Activated T-cell treated with anti-CD3 and anti-CD28 coated beads, Interleukin-2, amount 50 U/mL, for 24 hours (primary cell): ENCODE measurements around the gene CABP7.
"Not testable (repeated sequence)": the region's sequence is repeated elsewhere in the genome, so short reads cannot be mapped to it uniquely, and the experiment has no call there.

Experiments used
- DNase-seq: peaks from one replicate; pipeline ENCODE4 v3.0.0-alpha.2; 2020
- H3K27ac Mint-ChIP-seq: 2 replicates; pipeline ENCODE4 v1.8.0; 2020; ENCODE audit warnings: mild to moderate bottlenecking, mixed read lengths
- H3K27me3 Mint-ChIP-seq: 2 replicates; pipeline ENCODE4 v1.8.0; 2020; ENCODE audit warnings: mixed read lengths
- H3K36me3 Mint-ChIP-seq: 2 replicates; pipeline ENCODE4 v1.8.0; 2020; ENCODE audit warnings: low read depth, mixed read lengths
- H3K4me1 Mint-ChIP-seq: 2 replicates; pipeline ENCODE4 v1.8.0; 2020; ENCODE audit warnings: low read depth, mixed read lengths
- H3K4me3 Mint-ChIP-seq: 2 replicates; pipeline ENCODE4 v1.8.0; 2020; ENCODE audit warnings: mild to moderate bottlenecking, moderate library complexity, mixed read lengths
- H3K9me3 Mint-ChIP-seq: 2 replicates; pipeline ENCODE4 v1.8.0; 2020; ENCODE audit warnings: mixed read lengths

Gene CABP7

DNA sequence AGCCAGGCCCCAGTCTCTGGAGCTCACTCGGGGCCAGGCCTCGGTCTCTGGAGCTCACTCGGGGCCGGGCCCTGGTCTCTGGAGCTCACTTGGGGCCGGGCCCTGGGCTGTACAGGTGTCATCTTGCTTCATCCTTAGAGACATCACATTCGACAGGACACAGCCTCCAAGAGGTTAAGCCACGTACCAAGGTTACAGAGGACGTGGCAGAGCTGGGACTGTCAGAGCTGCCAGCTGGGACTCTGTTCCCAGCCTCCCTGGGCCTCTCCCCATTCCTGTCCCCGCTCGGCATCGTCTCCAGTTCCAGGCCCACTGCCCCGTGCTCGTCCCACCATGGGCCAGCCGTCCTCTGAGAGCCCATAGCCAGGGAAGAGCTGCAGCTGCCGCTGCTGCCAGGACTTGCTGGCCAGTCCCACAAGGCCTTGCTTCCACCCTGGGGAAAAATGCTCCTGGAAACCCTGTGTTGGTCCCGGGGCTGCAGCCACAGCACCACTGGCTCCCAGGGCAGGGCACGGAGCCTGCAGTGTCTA lies 19.6 kb downstream of the CABP7 start:
- DNase-seq = no peak
- H3K9me3 Mint-ChIP-seq = no peaks in the 10 kb centered on the region
- H3K36me3 Mint-ChIP-seq = peaks cover 39% of the 10 kb centered on the region
- no peak overlapping the region for H3K4me3 Mint-ChIP-seq
- no peaks in the 10 kb centered on the region for H3K27me3 Mint-ChIP-seq
- H3K27ac Mint-ChIP-seq = no peak overlapping the region
- H3K4me1 Mint-ChIP-seq = no peaks in the 10 kb centered on the region

DNA sequence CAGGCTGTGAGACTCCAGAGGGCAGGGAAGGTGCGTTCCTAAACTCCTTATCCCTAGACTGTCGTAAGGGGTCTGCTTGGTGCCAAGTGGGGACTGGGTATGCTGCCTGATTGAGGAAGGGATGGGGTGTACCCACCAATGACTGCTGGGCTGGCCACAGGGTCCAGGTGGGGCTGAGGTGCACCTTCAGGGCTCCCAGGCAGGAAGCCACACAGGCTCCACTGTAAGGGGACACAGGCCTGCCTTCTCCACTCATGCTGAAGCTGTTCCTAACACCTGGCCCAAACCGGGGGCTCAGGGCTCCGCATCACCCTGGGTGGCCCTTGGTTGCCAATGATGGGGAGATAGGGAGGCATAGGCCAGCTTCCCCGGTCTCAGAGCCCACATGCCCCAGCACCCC lies 20.4 kb downstream of the CABP7 start:
- Mint-ChIP-seq H3K9me3 (no peaks in the 10 kb centered on the region), H3K4me1 (no peaks in the 10 kb centered on the region), H3K27ac (no peak overlapping the region), H3K36me3 (peaks cover 38% of the 10 kb centered on the region), H3K27me3 (no peaks in the 10 kb centered on the region), H3K4me3 (no peak overlapping the region)
- no peak for DNase-seq

DNA sequence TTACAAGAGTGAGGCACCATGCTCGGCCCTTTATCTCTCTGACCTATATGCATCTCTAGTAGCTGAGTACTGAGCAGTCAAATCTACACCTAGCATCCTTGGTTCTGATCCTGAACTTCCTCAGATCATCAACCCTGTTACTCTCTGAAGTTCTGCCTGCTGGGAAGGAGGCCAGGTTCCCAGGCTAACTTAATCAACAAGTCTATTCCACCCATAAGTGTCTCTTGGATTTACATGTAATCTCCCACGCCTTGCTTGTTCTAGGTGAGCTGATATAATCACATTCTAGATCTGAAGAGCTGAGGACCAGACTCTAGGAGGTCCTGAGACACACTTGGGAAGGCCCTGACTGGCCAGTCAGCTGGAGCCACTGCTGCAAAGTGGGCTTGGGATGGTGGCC lies 22.1 kb downstream of the CABP7 start:
- no peak overlapping the region for H3K27ac Mint-ChIP-seq
- H3K9me3 Mint-ChIP-seq = no peaks in the 10 kb centered on the region
- no peak for DNase-seq
- H3K36me3 Mint-ChIP-seq = peaks cover 44% of the 10 kb centered on the region
- H3K27me3 Mint-ChIP-seq = no peaks in the 10 kb centered on the region
- no peak overlapping the region for H3K4me3 Mint-ChIP-seq
- H3K4me1 Mint-ChIP-seq = no peaks in the 10 kb centered on the region

GRCh38 chr22:29742326-29742725 lies 22.5 kb downstream of the CABP7 start:
- Mint-ChIP-seq H3K27ac (no peak overlapping the region), H3K27me3 (no peaks in the 10 kb centered on the region), H3K4me3 (no peak overlapping the region), H3K9me3 (no peaks in the 10 kb centered on the region), H3K36me3 (peaks cover 45% of the 10 kb centered on the region), H3K4me1 (no peaks in the 10 kb centered on the region)
- DNase-seq = no peak

GRCh38 chr22:29744902-29745301 lies 25.1 kb downstream of the CABP7 start:
- H3K27ac Mint-ChIP-seq = no peak overlapping the region
- H3K4me3 Mint-ChIP-seq = no peak overlapping the region
- H3K4me1 Mint-ChIP-seq = no peaks in the 10 kb centered on the region
- DNase-seq = no peak
- H3K36me3 Mint-ChIP-seq = peaks cover 47% of the 10 kb centered on the region
- no peaks in the 10 kb centered on the region for H3K27me3 Mint-ChIP-seq
- no peaks in the 10 kb centered on the region for H3K9me3 Mint-ChIP-seq

GRCh38 chr22:29747832-29748231 lies 28.0 kb downstream of the CABP7 start:
- no peak for DNase-seq
- Mint-ChIP-seq H3K4me3 (no peak overlapping the region), H3K27me3 (no peaks in the 10 kb centered on the region), H3K4me1 (peaks cover 16% of the 10 kb centered on the region), H3K27ac (no peak overlapping the region), H3K36me3 (peaks cover 36% of the 10 kb centered on the region), H3K9me3 (no peaks in the 10 kb centered on the region)

GRCh38 chr22:29748248-29748893 lies 28.6 kb downstream of the CABP7 start:
- H3K27me3 Mint-ChIP-seq = no peaks in the 10 kb centered on the region
- H3K4me1 Mint-ChIP-seq = peaks cover 16% of the 10 kb centered on the region
- H3K36me3 Mint-ChIP-seq = peaks cover 36% of the 10 kb centered on the region
- no peak overlapping the region for H3K27ac Mint-ChIP-seq
- DNase-seq = no peak
- no peak overlapping the region for H3K4me3 Mint-ChIP-seq
- H3K9me3 Mint-ChIP-seq = no peaks in the 10 kb centered on the region

GRCh38 chr22:29750029-29750428 lies 30.2 kb downstream of the CABP7 start:
- peak overlapping the region; percentile 86 for H3K27ac Mint-ChIP-seq
- H3K4me1 Mint-ChIP-seq = peaks cover 16% of the 10 kb centered on the region
- no peak overlapping the region for H3K4me3 Mint-ChIP-seq
- H3K27me3 Mint-ChIP-seq = no peaks in the 10 kb centered on the region
- DNase-seq = no peak
- no peaks in the 10 kb centered on the region for H3K9me3 Mint-ChIP-seq
- H3K36me3 Mint-ChIP-seq = peaks cover 36% of the 10 kb centered on the region

- H3K9me3 Mint-ChIP-seq = no peaks in the 10 kb centered on the region
- H3K27ac Mint-ChIP-seq = peak overlapping the region; percentile 86
- no peak overlapping the region for H3K4me3 Mint-ChIP-seq
- H3K4me1 Mint-ChIP-seq = peaks cover 16% of the 10 kb centered on the region
- DNase-seq = no peak
- no peaks in the 10 kb centered on the region for H3K27me3 Mint-ChIP-seq
- peaks cover 32% of the 10 kb centered on the region for H3K36me3 Mint-ChIP-seq
Measured at GRCh38 chr22:29750559-29751538, 31.0 kb downstream of the CABP7 start.

GRCh38 chr22:29751669-29752068 lies 31.9 kb downstream of the CABP7 start:
- Mint-ChIP-seq H3K36me3 (peaks cover 30% of the 10 kb centered on the region), H3K27ac (peak overlapping the region; percentile 86), H3K27me3 (no peaks in the 10 kb centered on the region), H3K4me3 (no peak overlapping the region), H3K9me3 (no peaks in the 10 kb centered on the region), H3K4me1 (peaks cover 16% of the 10 kb centered on the region)
- no peak for DNase-seq

GRCh38 chr22:29753808-29754657 lies 34.2 kb downstream of the CABP7 start:
- no peak for DNase-seq
- H3K36me3 Mint-ChIP-seq = peaks cover 13% of the 10 kb centered on the region
- no peaks in the 10 kb centered on the region for H3K9me3 Mint-ChIP-seq

DNA sequence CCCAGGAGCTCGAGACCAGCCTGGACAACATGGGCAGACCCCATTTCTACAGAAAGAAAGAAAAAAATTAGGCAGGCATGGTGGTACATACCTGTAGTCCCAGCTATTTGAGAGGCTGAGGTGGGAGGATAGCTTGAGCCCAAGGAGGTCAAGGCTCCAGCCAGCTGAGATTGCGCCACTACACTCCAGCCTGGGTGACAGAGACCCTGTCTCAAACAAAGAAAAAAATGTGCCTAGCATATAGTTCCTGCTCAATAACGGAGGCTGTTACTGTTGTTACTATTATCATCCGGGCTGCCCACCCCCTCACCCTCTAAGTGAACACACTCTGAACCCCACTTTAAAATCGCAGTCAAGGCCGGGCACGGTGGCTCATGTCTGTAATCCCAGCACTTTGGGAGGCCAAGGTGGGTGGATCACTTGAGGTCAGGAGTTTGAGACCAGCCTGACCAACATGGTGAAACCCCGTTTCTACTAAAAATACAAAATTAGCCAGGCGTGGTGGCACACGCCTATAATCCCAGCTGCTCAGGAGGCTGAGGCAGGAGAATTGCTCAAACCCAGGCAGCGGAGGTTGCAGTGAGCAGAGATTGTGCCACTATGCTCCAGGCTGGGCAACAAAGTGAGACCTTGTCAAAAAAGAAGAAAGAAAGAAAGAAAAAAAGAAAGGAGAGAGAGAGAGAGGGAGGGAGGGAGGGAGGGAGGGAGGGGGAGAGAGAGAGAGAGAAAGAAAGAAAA lies 35.0 kb downstream of the CABP7 start:
- H3K4me3 Mint-ChIP-seq, H3K9me3 Mint-ChIP-seq, H3K27me3 Mint-ChIP-seq, DNase-seq, H3K27ac Mint-ChIP-seq: not testable (repeated sequence)
- Mint-ChIP-seq H3K36me3 (peaks cover 12% of the 10 kb centered on the region), H3K4me1 (peaks cover 16% of the 10 kb centered on the region)

More at GRCh38 chr22:29753808-29754657, 34.2 kb downstream of the CABP7 start:
- Mint-ChIP-seq H3K4me3 (no peak overlapping the region), H3K27me3 (no peaks in the 10 kb centered on the region), H3K4me1 (peaks cover 16% of the 10 kb centered on the region), H3K27ac (no peak overlapping the region)

DNA sequence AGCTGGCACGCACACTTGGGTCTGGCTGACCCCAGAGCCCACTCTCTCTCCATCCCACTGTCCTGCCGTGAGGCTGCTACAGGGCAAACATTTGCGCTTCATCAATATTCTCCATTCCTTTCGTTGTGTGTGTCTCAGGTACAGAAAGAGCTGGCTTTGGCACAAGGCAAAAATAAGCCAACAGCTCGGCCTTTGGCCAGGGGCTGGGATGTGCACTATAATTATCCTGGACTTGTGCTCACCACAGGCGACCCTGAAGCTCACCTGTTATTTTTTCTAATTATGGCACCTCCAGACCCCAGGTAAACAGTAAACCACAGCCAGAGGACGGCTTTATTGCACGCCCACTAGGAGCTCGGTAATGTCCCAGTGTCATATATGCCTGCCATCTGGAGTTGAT lies 36.1 kb downstream of the CABP7 start:
- Mint-ChIP-seq H3K4me3 (no peak overlapping the region), H3K9me3 (no peaks in the 10 kb centered on the region), H3K27me3 (no peaks in the 10 kb centered on the region), H3K36me3 (peaks cover 2% of the 10 kb centered on the region), H3K27ac (no peak overlapping the region), H3K4me1 (peaks cover 11% of the 10 kb centered on the region)
- DNase-seq = no peak

- no peak overlapping the region for H3K27ac Mint-ChIP-seq
- no peaks in the 10 kb centered on the region for H3K27me3 Mint-ChIP-seq
- peaks cover 6% of the 10 kb centered on the region for H3K4me1 Mint-ChIP-seq
- no peaks in the 10 kb centered on the region for H3K9me3 Mint-ChIP-seq
- H3K36me3 Mint-ChIP-seq = no peaks in the 10 kb centered on the region
- DNase-seq = no peak
- H3K4me3 Mint-ChIP-seq = no peak overlapping the region
Measured at GRCh38 chr22:29756341-29756740, 36.5 kb downstream of the CABP7 start.
